MM.1S (cell line): Measurements from ENCODE around the gene DPH3.
A peak's percentile ranks its signal among the peaks of the same experiment; 100 is the strongest.

Experiments used
- DNase-seq: peaks from one replicate; pipeline ENCODE4 v3.0.0-alpha.2; 2015
- H2AFZ ChIP-seq: fragments of 300-600 bp; sonication (generic); 2 replicates; pipeline ENCODE4 v1.6.0; 2016; ENCODE audit warnings: antibody characterized with exemption, low read length
- H3F3A ChIP-seq: fragments of 300-600 bp; sonication (generic); 2 replicates; pipeline ENCODE4 v1.6.1; 2016; ENCODE audit warnings: mild to moderate bottlenecking, antibody characterized with exemption, low read length, moderate library complexity, mixed read lengths; ENCODE audit not compliant: insufficient read depth
- H3K27ac ChIP-seq: fragments of 300-600 bp; sonication (generic); 2 replicates; pipeline ENCODE4 v1.5.1; 2016; ENCODE audit warnings: mild to moderate bottlenecking, low read length
- H3K27me3 ChIP-seq: fragments of 300-600 bp; sonication (generic); replicated peaks from 2 replicates; pipeline ENCODE4 v1.6.0; 2016; ENCODE audit warnings: low read length; ENCODE audit not compliant: insufficient read depth
- H3K36me3 ChIP-seq: fragments of 300-600 bp; sonication (generic); replicated peaks from 2 replicates; pipeline ENCODE4 v1.6.1; 2016; ENCODE audit warnings: mild to moderate bottlenecking, low read length, mixed read lengths; ENCODE audit not compliant: insufficient read depth
- H3K4me1 ChIP-seq: fragments of 300-600 bp; sonication (generic); 2 replicates; pipeline ENCODE4 v1.6.1; 2016; ENCODE audit warnings: low read length, mixed read lengths
- H3K4me2 ChIP-seq: fragments of 300-600 bp; sonication (generic); 2 replicates; pipeline ENCODE4 v1.6.0; 2016; ENCODE audit warnings: low read depth, low read length
- H3K4me3 ChIP-seq: fragments of 300-600 bp; sonication (generic); 2 replicates; pipeline ENCODE4 v1.5.1; 2016; ENCODE audit warnings: low read length, mixed read lengths
- H3K79me2 ChIP-seq: fragments of 300-600 bp; sonication (generic); 2 replicates; pipeline ENCODE4 v1.6.1; 2016; ENCODE audit warnings: mixed run types, low read length, mixed read lengths
- H3K9ac ChIP-seq: fragments of 300-600 bp; sonication (generic); 2 replicates; pipeline ENCODE4 v1.6.1; 2016; ENCODE audit warnings: low read length, mixed read lengths
- H3K9me2 ChIP-seq: fragments of 300-600 bp; sonication (generic); replicated peaks from 2 replicates; pipeline ENCODE4 v1.6.1; 2016; ENCODE audit warnings: mild to moderate bottlenecking, low read length, mixed read lengths; ENCODE audit not compliant: insufficient read depth
- H3K9me3 ChIP-seq: fragments of 300-600 bp; sonication (generic); replicated peaks from 2 replicates; pipeline ENCODE4 v1.6.1; 2016; ENCODE audit warnings: mild to moderate bottlenecking, low read length, mixed read lengths; ENCODE audit not compliant: insufficient read depth
- H4K20me1 ChIP-seq: fragments of 300-600 bp; sonication (generic); 2 replicates; pipeline ENCODE4 v1.6.1; 2016; ENCODE audit warnings: mild to moderate bottlenecking, low read length, moderate library complexity, mixed read lengths; ENCODE audit not compliant: insufficient read depth
- EZH2 ChIP-seq: fragments of 300-600 bp; sonication (generic); optimal IDR thresholded peaks from 2 replicates; pipeline ENCODE3; 2017; ENCODE audit warnings: low read depth, mild to moderate bottlenecking, antibody characterized with exemption, low read length, mixed read lengths
- EZH2phosphoT487 ChIP-seq: fragments of 300-600 bp; sonication (generic); IDR thresholded peaks from 2 replicates; pipeline ENCODE4 v1.6.1; 2018; ENCODE audit warnings: antibody characterized with exemption, low read length
- TF ChIP-seq, protein P1 (sequence below): fragments of 300-600 bp; sonication (generic); IDR thresholded peaks from 2 replicates; pipeline ENCODE4 v1.5.1; 2016; ENCODE audit warnings: antibody characterized with exemption, low read length, mixed read lengths

Gene DPH3

DNA sequence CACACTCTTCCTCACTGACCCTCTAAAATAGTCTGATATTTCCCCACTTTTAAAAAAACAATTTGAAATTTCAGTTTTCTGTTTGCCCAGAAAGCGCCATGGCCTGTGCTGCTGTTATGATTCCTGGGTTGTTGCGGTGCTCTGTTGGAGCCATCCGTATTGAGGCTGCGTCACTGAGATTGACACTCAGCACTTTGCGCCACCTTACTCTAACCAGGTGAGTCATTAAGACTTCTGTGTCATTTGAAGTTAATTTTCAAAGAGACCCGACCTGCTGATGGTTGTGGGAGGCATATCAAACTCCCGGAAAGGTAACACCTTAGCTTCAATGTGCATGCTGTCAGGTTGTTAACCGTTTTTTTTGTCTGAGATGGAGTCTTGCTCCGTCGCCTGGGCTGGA lies 6.1 kb upstream of the DPH3 start:
- no peak overlapping the region for H3K4me3 ChIP-seq
- H3K27ac ChIP-seq, result no peak overlapping the region
- DNase-seq, result no peak
- peaks cover 6% of the 10 kb centered on the region; the same call in 1 of the 2 replicates for H3K36me3 ChIP-seq
- TF ChIP-seq, protein P1, sequence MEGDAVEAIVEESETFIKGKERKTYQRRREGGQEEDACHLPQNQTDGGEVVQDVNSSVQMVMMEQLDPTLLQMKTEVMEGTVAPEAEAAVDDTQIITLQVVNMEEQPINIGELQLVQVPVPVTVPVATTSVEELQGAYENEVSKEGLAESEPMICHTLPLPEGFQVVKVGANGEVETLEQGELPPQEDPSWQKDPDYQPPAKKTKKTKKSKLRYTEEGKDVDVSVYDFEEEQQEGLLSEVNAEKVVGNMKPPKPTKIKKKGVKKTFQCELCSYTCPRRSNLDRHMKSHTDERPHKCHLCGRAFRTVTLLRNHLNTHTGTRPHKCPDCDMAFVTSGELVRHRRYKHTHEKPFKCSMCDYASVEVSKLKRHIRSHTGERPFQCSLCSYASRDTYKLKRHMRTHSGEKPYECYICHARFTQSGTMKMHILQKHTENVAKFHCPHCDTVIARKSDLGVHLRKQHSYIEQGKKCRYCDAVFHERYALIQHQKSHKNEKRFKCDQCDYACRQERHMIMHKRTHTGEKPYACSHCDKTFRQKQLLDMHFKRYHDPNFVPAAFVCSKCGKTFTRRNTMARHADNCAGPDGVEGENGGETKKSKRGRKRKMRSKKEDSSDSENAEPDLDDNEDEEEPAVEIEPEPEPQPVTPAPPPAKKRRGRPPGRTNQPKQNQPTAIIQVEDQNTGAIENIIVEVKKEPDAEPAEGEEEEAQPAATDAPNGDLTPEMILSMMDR, result no peak
- TF ChIP-seq EZH2phosphoT487, result no peak
- TF ChIP-seq EZH2, result no peak
- H3K9me2 ChIP-seq, result no peaks in the 10 kb centered on the region
- no peak overlapping the region for H3K9ac ChIP-seq
- H3K27me3 ChIP-seq, result no peaks in the 10 kb centered on the region
- H3K4me1 ChIP-seq, result peaks cover 6% of the 10 kb centered on the region; the same call in 1 of the 2 replicates
- H2AFZ ChIP-seq, result no peak overlapping the region
- peaks cover 14% of the 10 kb centered on the region for H3F3A ChIP-seq
- H3K79me2 ChIP-seq, result peaks cover 51% of the 10 kb centered on the region
- H3K4me2 ChIP-seq, result no peak overlapping the region
- H4K20me1 ChIP-seq, result no peaks in the 10 kb centered on the region
- no peaks in the 10 kb centered on the region for H3K9me3 ChIP-seq

- Histone ChIP-seq H2AFZ (no peak overlapping the region), H3K4me3 (peak overlapping the region; percentile 97), H3K27ac (peak overlapping the region; percentile 94; the same call in 1 of the 2 replicates), H3K4me2 (peak overlapping the region; percentile 91), H3K79me2 (peaks cover 88% of the 10 kb centered on the region), H4K20me1 (no peaks in the 10 kb centered on the region), H3K27me3 (no peaks in the 10 kb centered on the region), H3K9me3 (no peaks in the 10 kb centered on the region), H3K9ac (peak overlapping the region; percentile 98; the same call in 1 of the 2 replicates), H3K9me2 (no peaks in the 10 kb centered on the region), H3K36me3 (0 out of 2 replicates have a peak, but pooled peaks cover 6% of the 10 kb centered on the region), H3F3A (peaks cover 27% of the 10 kb centered on the region), H3K4me1 (peaks cover 8% of the 10 kb centered on the region; the same call in 1 of the 2 replicates)
- peak; percentile 76 for DNase-seq
- no peak for TF ChIP-seq EZH2
- TF ChIP-seq EZH2phosphoT487, result no peak
- TF ChIP-seq, protein P1, result no peak
Observed at GRCh38 chr3:16266714-16267113, 2.0 kb upstream of the DPH3 start.

DNA sequence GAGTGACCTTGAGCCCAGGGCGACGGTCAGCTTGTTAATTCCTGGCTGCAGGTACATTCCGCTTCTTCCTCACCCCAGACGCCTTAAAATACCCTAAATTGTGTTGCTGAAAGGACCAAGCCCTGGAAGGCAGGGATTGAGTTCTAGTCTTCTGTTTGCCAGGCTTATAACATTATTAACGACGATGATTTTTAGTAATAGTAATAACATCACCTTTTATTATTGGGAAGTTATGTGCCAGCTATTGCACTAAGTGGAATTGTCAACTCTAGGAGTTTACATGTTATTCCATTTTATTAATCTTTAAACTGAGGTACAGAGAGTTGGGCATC lies 678 bp upstream of the DPH3 start:
- H3K27ac ChIP-seq, result peak overlapping the region; percentile 94
- no peak for DNase-seq
- peaks cover 86% of the 10 kb centered on the region for H3K79me2 ChIP-seq
- H3K4me1 ChIP-seq, result peaks cover 8% of the 10 kb centered on the region; the same call in 1 of the 2 replicates
- H3K9me2 ChIP-seq, result no peaks in the 10 kb centered on the region
- peak overlapping the region; percentile 97 for H3K4me3 ChIP-seq
- H3K9ac ChIP-seq, result peak overlapping the region; percentile 98
- no peaks in the 10 kb centered on the region for H4K20me1 ChIP-seq
- H3K4me2 ChIP-seq, result peak overlapping the region; percentile 91
- no peaks in the 10 kb centered on the region for H3K9me3 ChIP-seq
- peak overlapping the region; percentile 71 for H2AFZ ChIP-seq
- H3K27me3 ChIP-seq, result no peaks in the 10 kb centered on the region
- 0 out of 2 replicates have a peak, but pooled peaks cover 3% of the 10 kb centered on the region for H3K36me3 ChIP-seq
- H3F3A ChIP-seq, result peaks cover 27% of the 10 kb centered on the region
- TF ChIP-seq EZH2phosphoT487, result no peak
- TF ChIP-seq, protein P1, result no peak
- no peak for TF ChIP-seq EZH2
